ENCODE measurements around the gene ALDH4A1.

ALDH4A1 gene

GRCh38 chr1:18939398-18940302 lies 37.3 kb upstream of the ALDH4A1 start:
- DNase-seq (ENCODE audit: extremely low spot score, insufficient read length, low read depth) (no peak), FAIRE-seq (no peak)

GRCh38 chr1:18938707-18939070 lies 36.3 kb upstream of the ALDH4A1 start:
- DNase-seq (ENCODE audit: extremely low spot score, insufficient read length, low read depth), result no peak
- FAIRE-seq, result no peak

- DNase-seq (ENCODE audit: extremely low spot score, insufficient read length, low read depth) (no peak), FAIRE-seq (no peak)
Measured at GRCh38 chr1:18938008-18938706, 35.8 kb upstream of the ALDH4A1 start.

- DNase-seq (ENCODE audit: extremely low spot score, insufficient read length, low read depth) (no peak), FAIRE-seq (no peak)
Measured at GRCh38 chr1:18937539-18937938, 35.2 kb upstream of the ALDH4A1 start.

- DNase-seq (ENCODE audit: extremely low spot score, insufficient read length, low read depth), result no peak
- FAIRE-seq, result no peak
Measured at GRCh38 chr1:18936814-18937481, 34.6 kb upstream of the ALDH4A1 start.

GRCh38 chr1:18936471-18936813 lies 34.1 kb upstream of the ALDH4A1 start:
- DNase-seq (ENCODE audit: extremely low spot score, insufficient read length, low read depth), result no peak
- no peak for FAIRE-seq

- no peak for DNase-seq (ENCODE audit: extremely low spot score, insufficient read length, low read depth)
- FAIRE-seq, result no peak
Measured at GRCh38 chr1:18934205-18935000, 32.0 kb upstream of the ALDH4A1 start.

GRCh38 chr1:18932879-18933278 lies 30.5 kb upstream of the ALDH4A1 start:
- FAIRE-seq, result no peak
- DNase-seq (ENCODE audit: extremely low spot score, insufficient read length, low read depth), result no peak

- DNase-seq (ENCODE audit: extremely low spot score, insufficient read length, low read depth), result no peak
- no peak for FAIRE-seq
Measured at GRCh38 chr1:18932387-18932786, 30.0 kb upstream of the ALDH4A1 start.

- peak; percentile 21 for FAIRE-seq
- no peak for DNase-seq (ENCODE audit: extremely low spot score, insufficient read length, low read depth)
Measured at GRCh38 chr1:18931730-18932129, 29.4 kb upstream of the ALDH4A1 start.

- no peak for DNase-seq (ENCODE audit: extremely low spot score, insufficient read length, low read depth)
- FAIRE-seq, result no peak
Measured at GRCh38 chr1:18929686-18930085, 27.3 kb upstream of the ALDH4A1 start.

- DNase-seq (ENCODE audit: extremely low spot score, insufficient read length, low read depth) (no peak), FAIRE-seq (no peak)
Measured at GRCh38 chr1:18928985-18929384, 26.6 kb upstream of the ALDH4A1 start.

- FAIRE-seq (no peak), DNase-seq (ENCODE audit: extremely low spot score, insufficient read length, low read depth) (no peak)
Measured at GRCh38 chr1:18928406-18928805, 26.1 kb upstream of the ALDH4A1 start.

- no peak for DNase-seq (ENCODE audit: extremely low spot score, insufficient read length, low read depth)
- FAIRE-seq, result peak; percentile 87
Measured at GRCh38 chr1:18927654-18928272, 25.4 kb upstream of the ALDH4A1 start.

GRCh38 chr1:18927082-18927653 lies 24.8 kb upstream of the ALDH4A1 start:
- FAIRE-seq, result no peak
- no peak for DNase-seq (ENCODE audit: extremely low spot score, insufficient read length, low read depth)

GRCh38 chr1:18926315-18927081 lies 24.1 kb upstream of the ALDH4A1 start:
- FAIRE-seq (peak; percentile 98), DNase-seq (ENCODE audit: extremely low spot score, insufficient read length, low read depth) (peak; percentile 83)

- DNase-seq (ENCODE audit: extremely low spot score, insufficient read length, low read depth), result no peak
- no peak for FAIRE-seq
Measured at GRCh38 chr1:18925279-18925678, 22.9 kb upstream of the ALDH4A1 start.

GRCh38 chr1:18924221-18924691 lies 21.9 kb upstream of the ALDH4A1 start:
- FAIRE-seq (no peak), DNase-seq (ENCODE audit: extremely low spot score, insufficient read length, low read depth) (no peak)

Data from GM18507 (cell line).